Muscle layer of colon (tissue), 2 donors: Measurements from ENCODE around the gene THEMIS.

Experiments used
- H3K27ac ChIP-seq: one replicate; pipeline ENCODE4 v1.7.0; 2013; ENCODE audit warnings: low read depth, mild to moderate bottlenecking, low read length, moderate library complexity
- H3K27me3 ChIP-seq, 2 donors: one replicate each; pipeline ENCODE4 v1.7.0; 2013; ENCODE audit warnings: low read length in 2 of 2, mild to moderate bottlenecking in 2 of 2; ENCODE audit not compliant: insufficient read depth in 2 of 2, control insufficient read depth in 1 of 2
- H3K36me3 ChIP-seq: one replicate; pipeline ENCODE4 v1.7.0; 2013; ENCODE audit warnings: mild to moderate bottlenecking, low read length; ENCODE audit not compliant: insufficient read depth
- H3K4me1 ChIP-seq: one replicate; pipeline ENCODE4 v1.7.0; 2013; ENCODE audit warnings: mild to moderate bottlenecking, low read length; ENCODE audit not compliant: insufficient read depth
- H3K4me3 ChIP-seq, 2 donors: one replicate each; pipeline ENCODE4 v1.7.0; 2013; ENCODE audit warnings: low read length in 2 of 2, low read depth in 1 of 2, mild to moderate bottlenecking in 1 of 2, moderate library complexity in 1 of 2
- H3K9ac ChIP-seq: one replicate; pipeline ENCODE4 v1.7.0; 2013; ENCODE audit warnings: low read length
- H3K9me3 ChIP-seq: one replicate; pipeline ENCODE4 v1.7.0; 2013; ENCODE audit warnings: mild to moderate bottlenecking, low read length
- donor health status: abdominal sarcoma.
- donor health status: Adenocarcinoma of cecum.

The THEMIS gene

DNA sequence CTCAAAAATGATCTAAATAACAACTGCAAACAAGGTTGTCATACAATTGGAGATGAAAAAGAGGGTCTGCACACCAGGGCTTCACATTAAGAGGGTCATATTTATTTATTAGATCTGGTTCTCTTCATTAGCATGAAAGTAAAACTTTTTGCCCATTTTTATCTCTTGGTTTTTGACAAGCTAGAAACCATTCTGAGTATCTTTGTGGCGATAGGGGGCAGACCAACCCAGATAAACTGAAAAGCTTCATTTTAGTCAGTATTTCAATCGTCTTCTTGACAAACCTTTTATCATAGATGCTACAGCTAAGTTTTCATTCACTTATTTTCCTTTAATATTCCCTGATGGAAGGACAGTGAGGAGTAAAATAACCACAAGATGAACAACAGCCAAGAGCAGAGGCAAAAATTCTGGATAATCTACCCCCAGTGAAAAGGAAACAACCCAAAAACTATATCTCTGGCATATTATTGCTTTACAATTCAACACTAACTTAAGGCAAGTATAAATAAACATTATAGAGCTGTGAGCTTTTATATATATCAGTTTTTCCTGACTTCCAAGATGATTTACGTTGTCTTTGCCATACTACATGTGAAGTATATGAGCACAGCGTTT, 45.2 kb downstream of the THEMIS start:
- Histone ChIP-seq H3K36me3 (no peaks in the 10 kb centered on the region), H3K27ac (no peak overlapping the region), H3K4me3 (no peak overlapping the region), H3K4me1 (no peaks in the 10 kb centered on the region), H3K27me3 (no peaks in the 10 kb centered on the region), H3K9me3 (no peaks in the 10 kb centered on the region), H3K9ac (no peak overlapping the region)

DNA sequence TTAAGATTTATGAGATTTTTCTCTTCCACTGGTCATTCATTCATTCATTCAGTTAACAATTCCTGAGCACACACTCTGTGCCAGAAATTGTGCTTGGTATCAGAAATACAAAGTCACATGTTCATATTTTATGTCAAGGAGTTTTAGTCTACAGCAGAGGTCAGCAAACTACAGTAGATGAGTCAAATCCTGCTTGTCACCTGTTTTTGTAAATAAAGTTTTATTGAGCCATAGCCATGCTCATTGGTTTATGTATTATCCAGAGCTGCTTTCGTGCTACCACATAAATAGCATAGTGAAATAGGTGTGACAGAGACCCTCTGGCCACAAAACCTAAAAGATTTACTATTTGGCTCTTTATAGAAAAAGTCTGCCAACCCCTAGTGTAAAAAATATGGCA, 46.8 kb downstream of the THEMIS start:
- no peak overlapping the region for H3K27ac ChIP-seq
- no peak overlapping the region for H3K4me3 ChIP-seq
- H3K9ac ChIP-seq: no peak overlapping the region
- H3K4me1 ChIP-seq: no peaks in the 10 kb centered on the region
- H3K36me3 ChIP-seq: no peaks in the 10 kb centered on the region
- no peaks in the 10 kb centered on the region for H3K9me3 ChIP-seq
- H3K27me3 ChIP-seq: no peaks in the 10 kb centered on the region

DNA sequence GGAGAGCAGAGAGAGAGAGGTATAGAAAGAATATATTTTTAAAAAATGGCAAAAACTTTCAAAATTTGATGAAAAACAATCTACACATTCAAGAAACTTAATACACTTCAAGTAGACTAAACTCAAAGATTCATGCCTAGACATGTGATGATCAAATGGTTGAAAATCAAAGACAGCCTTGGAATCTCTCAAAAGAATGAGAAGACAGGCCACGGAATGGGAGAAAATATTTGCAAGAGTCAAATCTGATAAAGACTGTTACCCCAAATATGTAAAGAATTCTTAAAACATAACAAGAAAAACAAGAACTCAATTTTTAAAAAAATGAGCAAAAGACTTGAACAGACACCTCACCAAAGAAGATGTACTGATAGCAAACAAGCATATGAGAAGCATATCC, 49.7 kb downstream of the THEMIS start:
- no peaks in the 10 kb centered on the region for H3K4me1 ChIP-seq
- H3K4me3 ChIP-seq: no peak overlapping the region
- no peaks in the 10 kb centered on the region for H3K27me3 ChIP-seq
- no peak overlapping the region for H3K9ac ChIP-seq
- H3K9me3 ChIP-seq: no peaks in the 10 kb centered on the region
- no peaks in the 10 kb centered on the region for H3K36me3 ChIP-seq
- H3K27ac ChIP-seq: no peak overlapping the region

- no peak overlapping the region for H3K9ac ChIP-seq
- no peak overlapping the region for H3K27ac ChIP-seq
- no peak overlapping the region for H3K4me3 ChIP-seq
- no peaks in the 10 kb centered on the region for H3K4me1 ChIP-seq
- H3K9me3 ChIP-seq: no peaks in the 10 kb centered on the region
- H3K27me3 ChIP-seq: no peaks in the 10 kb centered on the region
- no peaks in the 10 kb centered on the region for H3K36me3 ChIP-seq
Observed at GRCh38 chr6:127845242-127845641, 55.6 kb downstream of the THEMIS start.

GRCh38 chr6:127844529-127844928, 56.3 kb downstream of the THEMIS start:
- Histone ChIP-seq H3K9ac (no peak overlapping the region), H3K36me3 (no peaks in the 10 kb centered on the region), H3K27me3 (no peaks in the 10 kb centered on the region), H3K4me3 (no peak overlapping the region), H3K9me3 (no peaks in the 10 kb centered on the region), H3K27ac (no peak overlapping the region), H3K4me1 (no peaks in the 10 kb centered on the region)

DNA sequence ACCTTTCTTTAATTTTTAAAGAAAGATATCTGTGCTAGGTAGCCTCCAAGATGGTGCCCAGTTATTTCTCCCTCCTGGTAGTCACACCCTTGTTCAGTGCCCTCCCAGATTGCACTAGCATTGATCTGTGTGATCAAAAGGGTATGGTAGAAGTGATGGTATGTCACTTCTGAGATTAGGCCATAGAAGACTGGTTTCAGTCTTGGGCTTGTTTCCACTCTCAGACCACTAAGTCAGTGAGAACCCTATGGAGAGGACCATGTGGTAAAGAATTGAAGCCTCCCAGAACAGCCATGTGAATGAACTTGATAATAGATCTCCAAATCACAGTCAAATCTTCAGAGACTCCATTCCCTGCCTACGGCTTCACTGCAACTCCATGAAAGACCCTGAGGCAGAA, 57.3 kb downstream of the THEMIS start:
- Histone ChIP-seq H3K36me3 (no peaks in the 10 kb centered on the region), H3K27me3 (no peaks in the 10 kb centered on the region), H3K9me3 (no peaks in the 10 kb centered on the region)

GRCh38 chr6:127842562-127842961, 58.3 kb downstream of the THEMIS start:
- H3K27ac ChIP-seq: no peak overlapping the region
- no peaks in the 10 kb centered on the region for H3K9me3 ChIP-seq
- H3K4me3 ChIP-seq: no peak overlapping the region
- H3K27me3 ChIP-seq: no peaks in the 10 kb centered on the region
- no peaks in the 10 kb centered on the region for H3K36me3 ChIP-seq
- H3K9ac ChIP-seq: no peak overlapping the region
- no peaks in the 10 kb centered on the region for H3K4me1 ChIP-seq

More for the DNA sequence above, 57.3 kb downstream of the THEMIS start:
- H3K4me1 ChIP-seq: no peaks in the 10 kb centered on the region
- no peak overlapping the region for H3K4me3 ChIP-seq
- H3K9ac ChIP-seq: no peak overlapping the region
- H3K27ac ChIP-seq: no peak overlapping the region

GRCh38 chr6:127841811-127842210, 59.0 kb downstream of the THEMIS start:
- no peaks in the 10 kb centered on the region for H3K36me3 ChIP-seq
- no peak overlapping the region for H3K9ac ChIP-seq
- no peaks in the 10 kb centered on the region for H3K27me3 ChIP-seq
- H3K4me1 ChIP-seq: no peaks in the 10 kb centered on the region
- H3K4me3 ChIP-seq: no peak overlapping the region
- no peaks in the 10 kb centered on the region for H3K9me3 ChIP-seq
- H3K27ac ChIP-seq: no peak overlapping the region

GRCh38 chr6:127834136-127834535, 66.7 kb downstream of the THEMIS start:
- Histone ChIP-seq H3K9ac (no peak overlapping the region), H3K4me3 (no peak overlapping the region), H3K9me3 (no peaks in the 10 kb centered on the region), H3K27me3 (no peaks in the 10 kb centered on the region), H3K4me1 (no peaks in the 10 kb centered on the region), H3K36me3 (no peaks in the 10 kb centered on the region), H3K27ac (no peak overlapping the region)

GRCh38 chr6:127833336-127833735, 67.5 kb downstream of the THEMIS start:
- Histone ChIP-seq H3K36me3 (no peaks in the 10 kb centered on the region), H3K9me3 (no peaks in the 10 kb centered on the region), H3K27ac (no peak overlapping the region), H3K27me3 (no peaks in the 10 kb centered on the region), H3K4me3 (no peak overlapping the region), H3K9ac (no peak overlapping the region), H3K4me1 (no peaks in the 10 kb centered on the region)

DNA sequence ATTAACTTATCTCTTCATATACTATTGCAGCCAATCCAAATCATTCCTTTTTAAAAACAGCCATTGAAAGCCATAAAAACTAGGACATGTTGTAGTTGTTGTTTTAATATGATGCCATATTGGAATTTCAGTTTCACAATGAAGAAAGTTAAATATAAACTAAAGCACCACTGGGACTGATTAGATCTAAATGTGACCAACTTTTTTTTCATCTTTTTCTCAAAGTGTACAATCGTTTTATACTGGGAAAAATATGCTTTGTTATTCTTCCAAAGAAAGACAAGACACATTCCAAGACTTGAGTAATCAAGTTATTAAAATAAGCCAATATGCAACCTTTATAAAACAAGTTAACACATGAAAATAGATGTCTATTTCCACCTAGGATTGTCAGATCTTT, 68.5 kb downstream of the THEMIS start:
- Histone ChIP-seq H3K27me3 (no peaks in the 10 kb centered on the region), H3K4me3 (no peak overlapping the region), H3K9me3 (no peaks in the 10 kb centered on the region), H3K4me1 (no peaks in the 10 kb centered on the region), H3K36me3 (no peaks in the 10 kb centered on the region), H3K27ac (no peak overlapping the region), H3K9ac (no peak overlapping the region)

DNA sequence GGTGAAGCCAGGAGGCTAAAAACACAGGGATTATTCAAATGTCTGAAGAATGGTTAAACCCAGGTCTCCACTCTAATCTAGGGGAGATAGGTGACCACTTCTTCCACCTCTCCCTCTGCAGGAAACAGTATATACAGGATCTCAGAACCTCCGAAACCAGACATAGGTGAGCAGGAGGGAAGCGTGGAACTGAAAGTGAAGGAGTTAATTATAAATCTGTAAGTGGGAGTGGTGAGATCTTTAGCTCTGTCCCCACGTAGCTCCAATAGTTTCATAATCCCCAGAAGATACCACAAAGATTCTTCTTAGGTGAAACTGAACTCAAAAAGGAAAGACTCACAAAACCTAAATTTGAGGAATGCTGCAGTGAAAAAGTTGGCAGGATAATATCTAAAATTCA, 76.8 kb downstream of the THEMIS start:
- Histone ChIP-seq H3K4me1 (no peaks in the 10 kb centered on the region), H3K4me3 (no peak overlapping the region), H3K9ac (no peak overlapping the region), H3K27ac (no peak overlapping the region), H3K9me3 (no peaks in the 10 kb centered on the region), H3K27me3 (no peaks in the 10 kb centered on the region), H3K36me3 (no peaks in the 10 kb centered on the region)
